AG09319 (cell line): ENCODE measurements around the gene SCUBE1.
A peak's percentile ranks its signal among the peaks of the same experiment; 100 is the strongest.

Experiments
- DNase-seq: peaks from one replicate; pipeline ENCODE4 v3.0.0-alpha.2; 2010; ENCODE audit warnings: low read depth; ENCODE audit errors: extremely low read depth
- TF ChIP-seq, protein P1 (sequence below): IDR thresholded peaks from 2 replicates; pipeline ENCODE4 v1.5.1; 2011; ENCODE audit warnings: low read depth, mild to moderate bottlenecking, inconsistent platforms, low read length, moderate library complexity

The SCUBE1 gene

DNA sequence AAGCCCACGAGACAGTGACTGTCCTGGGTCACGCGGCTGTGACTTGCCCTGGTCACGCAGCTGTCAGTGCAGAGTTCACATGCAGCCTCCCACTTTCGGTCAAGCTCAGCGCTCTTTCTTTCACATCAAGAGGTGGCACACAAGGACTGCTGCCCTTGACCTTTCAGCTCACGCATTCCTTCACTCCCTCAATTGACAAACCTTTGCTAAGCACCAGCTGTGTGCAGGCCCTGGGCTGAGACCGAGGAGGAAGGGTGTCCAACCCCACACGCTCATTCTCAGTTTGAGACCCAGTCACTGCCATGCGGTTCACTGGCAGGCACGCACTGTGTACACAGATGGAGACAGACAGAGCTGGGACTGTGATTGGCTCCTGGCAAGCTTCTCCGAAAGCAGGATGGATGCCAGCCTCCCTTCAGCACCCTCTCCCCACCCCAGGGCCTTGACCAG lies 70.3 kb downstream of the SCUBE1 start:
- DNase-seq: no peak
- TF ChIP-seq, protein P1, sequence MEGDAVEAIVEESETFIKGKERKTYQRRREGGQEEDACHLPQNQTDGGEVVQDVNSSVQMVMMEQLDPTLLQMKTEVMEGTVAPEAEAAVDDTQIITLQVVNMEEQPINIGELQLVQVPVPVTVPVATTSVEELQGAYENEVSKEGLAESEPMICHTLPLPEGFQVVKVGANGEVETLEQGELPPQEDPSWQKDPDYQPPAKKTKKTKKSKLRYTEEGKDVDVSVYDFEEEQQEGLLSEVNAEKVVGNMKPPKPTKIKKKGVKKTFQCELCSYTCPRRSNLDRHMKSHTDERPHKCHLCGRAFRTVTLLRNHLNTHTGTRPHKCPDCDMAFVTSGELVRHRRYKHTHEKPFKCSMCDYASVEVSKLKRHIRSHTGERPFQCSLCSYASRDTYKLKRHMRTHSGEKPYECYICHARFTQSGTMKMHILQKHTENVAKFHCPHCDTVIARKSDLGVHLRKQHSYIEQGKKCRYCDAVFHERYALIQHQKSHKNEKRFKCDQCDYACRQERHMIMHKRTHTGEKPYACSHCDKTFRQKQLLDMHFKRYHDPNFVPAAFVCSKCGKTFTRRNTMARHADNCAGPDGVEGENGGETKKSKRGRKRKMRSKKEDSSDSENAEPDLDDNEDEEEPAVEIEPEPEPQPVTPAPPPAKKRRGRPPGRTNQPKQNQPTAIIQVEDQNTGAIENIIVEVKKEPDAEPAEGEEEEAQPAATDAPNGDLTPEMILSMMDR: no peak

DNA sequence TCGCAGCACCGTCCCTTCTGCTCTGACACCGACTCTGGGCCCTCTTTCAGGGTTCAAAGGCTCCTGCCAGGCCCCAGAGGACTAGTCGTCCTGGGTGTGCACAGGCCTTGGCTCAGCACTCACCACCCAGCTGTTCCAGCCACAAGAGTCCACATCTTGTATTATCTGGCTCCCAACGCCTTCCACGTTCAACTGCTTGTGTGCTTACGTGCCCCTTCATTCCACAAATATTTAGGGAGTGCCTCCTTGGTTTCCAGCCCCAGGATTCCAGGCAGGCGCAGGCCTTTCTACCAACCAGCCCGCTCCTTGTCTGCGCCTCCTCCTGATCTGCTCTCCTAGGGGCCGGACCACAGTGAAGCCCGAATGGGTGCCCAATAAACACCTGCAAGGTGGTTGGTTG lies 70.9 kb downstream of the SCUBE1 start:
- TF ChIP-seq, protein P1: no peak
- DNase-seq: no peak

DNA sequence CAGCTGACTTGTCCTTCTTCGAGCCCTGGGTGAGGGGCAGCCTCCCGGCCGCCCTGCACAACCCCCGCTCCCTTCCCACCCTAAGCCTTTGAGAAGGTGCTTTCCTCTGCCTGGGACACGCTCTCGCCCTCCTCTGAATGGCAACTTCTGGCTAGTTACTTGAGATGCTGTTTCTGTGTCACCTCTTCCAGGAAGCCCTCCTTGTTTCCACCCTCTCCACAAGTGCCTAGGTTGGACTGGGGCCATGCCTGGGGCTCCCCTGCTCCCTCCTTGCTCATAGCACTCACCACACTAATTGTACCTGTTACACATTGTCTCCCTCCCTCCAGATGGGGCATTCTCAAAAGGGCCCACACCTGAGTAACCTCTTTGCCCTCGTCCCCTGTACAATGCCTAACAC lies 72.2 kb downstream of the SCUBE1 start:
- DNase-seq: no peak
- TF ChIP-seq, protein P1: no peak

DNA sequence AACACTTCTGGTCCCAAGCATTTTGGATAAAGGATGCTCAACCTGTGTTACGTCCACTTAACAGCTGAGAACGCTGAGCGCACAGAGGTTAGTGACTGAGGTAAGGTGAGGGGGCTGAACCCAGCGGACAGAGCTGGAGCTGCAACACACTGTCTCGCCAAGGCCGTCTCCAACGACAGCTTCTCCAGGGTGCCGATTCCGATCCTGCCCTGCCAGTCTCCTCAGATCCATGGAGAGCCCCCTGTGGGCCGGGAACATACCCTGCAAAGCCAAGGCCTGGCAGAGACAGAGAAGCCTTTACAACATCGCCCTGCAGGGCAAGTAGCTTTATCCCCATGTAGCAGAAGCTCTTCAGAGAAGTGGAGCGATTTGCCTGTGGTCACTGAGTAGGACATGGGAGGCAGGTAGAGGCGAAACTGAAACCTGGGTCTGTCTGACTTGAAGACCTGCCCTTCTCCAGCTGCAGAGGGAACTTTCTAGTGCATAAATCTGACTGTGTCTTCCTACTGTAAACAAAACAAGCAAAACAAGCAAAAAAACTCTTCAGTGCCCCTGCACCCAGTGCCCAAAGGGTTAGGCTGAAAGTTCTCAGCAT lies 72.8 kb downstream of the SCUBE1 start:
- TF ChIP-seq, protein P1: peak; percentile 8; the same call in 1 of the 2 replicates
- DNase-seq: no peak

DNA sequence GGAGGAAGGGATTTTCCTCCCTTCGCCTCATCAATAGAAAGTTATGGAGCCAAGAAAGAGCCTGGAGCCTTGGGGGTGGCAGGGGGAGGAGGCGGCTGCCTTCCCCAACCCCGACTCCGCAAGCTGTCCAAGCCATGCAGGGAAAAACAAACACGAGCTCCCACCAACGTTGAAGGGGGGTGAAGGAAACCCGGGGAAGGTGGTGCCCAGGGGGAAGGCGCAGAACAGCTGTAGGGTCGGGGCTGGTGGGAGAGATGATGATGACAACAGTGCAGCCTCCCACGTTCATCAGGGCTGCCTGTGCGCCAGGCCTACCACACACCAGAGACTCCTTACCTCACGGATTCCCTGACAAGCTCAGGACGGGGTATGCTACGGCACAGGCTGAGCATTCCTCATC lies 73.5 kb downstream of the SCUBE1 start:
- DNase-seq: no peak
- TF ChIP-seq, protein P1: no peak

DNA sequence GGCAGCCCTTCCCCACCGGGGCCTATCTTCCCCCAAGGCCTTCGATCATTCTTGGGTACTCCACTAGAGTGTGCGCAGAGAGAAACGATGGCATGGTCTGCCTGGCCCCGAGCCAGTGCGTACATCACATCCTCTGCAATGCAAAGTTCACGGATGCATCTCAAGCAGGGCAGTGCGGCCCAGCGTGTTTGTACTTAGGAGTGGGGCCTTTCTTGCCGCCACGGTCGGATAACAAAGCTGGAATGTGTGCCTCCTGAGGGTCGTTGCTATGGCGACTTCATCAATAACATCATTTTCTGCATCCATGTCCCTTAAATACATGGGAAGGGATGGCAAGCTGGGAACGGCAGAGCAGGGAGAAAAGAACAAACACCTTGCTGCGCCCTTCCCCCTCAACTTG lies 73.9 kb downstream of the SCUBE1 start:
- no peak for DNase-seq
- TF ChIP-seq, protein P1: no peak

DNA sequence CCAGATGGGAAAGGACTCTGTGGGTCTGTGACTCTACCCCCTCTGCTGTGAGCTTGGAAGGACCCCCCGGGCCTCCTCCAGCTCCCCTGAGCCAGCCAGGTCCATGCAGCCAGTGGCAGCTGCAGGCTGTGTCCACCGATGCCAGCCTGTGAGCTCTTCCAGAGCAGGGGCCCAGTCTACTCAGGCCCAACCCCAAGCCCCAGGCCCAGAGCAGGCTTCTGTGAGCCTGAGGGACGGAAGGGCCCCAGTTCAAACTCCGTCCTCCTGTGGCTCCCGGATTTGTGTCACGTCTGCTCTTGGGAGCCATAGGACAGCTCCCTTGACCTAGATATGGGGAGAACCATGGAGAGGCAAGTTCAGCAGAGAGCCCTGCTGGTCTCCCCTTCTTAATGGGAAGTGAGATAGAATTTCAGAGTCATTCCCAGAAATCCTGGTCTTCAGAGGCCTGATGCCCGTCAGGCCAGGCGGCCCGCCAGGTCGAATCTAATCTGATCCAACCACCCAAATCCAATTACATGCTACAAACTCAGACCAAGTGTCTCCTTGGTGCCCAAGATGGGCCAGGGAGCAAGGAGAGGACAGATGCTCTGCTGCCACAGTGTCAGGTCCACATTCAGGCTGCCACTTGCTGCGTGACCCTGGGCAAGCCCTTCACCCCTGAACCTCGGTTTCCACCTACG lies 75.1 kb downstream of the SCUBE1 start:
- TF ChIP-seq, protein P1: no peak
- DNase-seq: no peak
